HG02588 (cell line): ENCODE results near the gene TM9SF1.

ENCODE experiments used
- ATAC-seq: cut with Tn5 transposase; IDR thresholded peaks from one replicate; pipeline ENCODE4 v1.9.1; 2021; ENCODE audit warnings: mild to moderate bottlenecking, moderate library complexity; ENCODE audit not compliant: unreplicated experiment

TM9SF1 gene

GRCh38 chr14:24156840-24157239 lies 38.4 kb downstream of the TM9SF1 start:
- no peak for ATAC-seq

- ATAC-seq, result no peak
Measured at GRCh38 chr14:24155100-24155499, 40.1 kb downstream of the TM9SF1 start.

- no peak for ATAC-seq
Measured at GRCh38 chr14:24151404-24152080, 43.7 kb downstream of the TM9SF1 start.

- ATAC-seq, result no peak
Measured at GRCh38 chr14:24150993-24151392, 44.2 kb downstream of the TM9SF1 start.

GRCh38 chr14:24150567-24150966 lies 44.7 kb downstream of the TM9SF1 start:
- no peak for ATAC-seq

GRCh38 chr14:24150061-24150460 lies 45.2 kb downstream of the TM9SF1 start:
- ATAC-seq, result no peak

GRCh38 chr14:24149302-24149969 lies 45.8 kb downstream of the TM9SF1 start:
- no peak for ATAC-seq

GRCh38 chr14:24147761-24148428 lies 47.3 kb downstream of the TM9SF1 start:
- no peak for ATAC-seq

- peak; percentile 80 for ATAC-seq
Measured at GRCh38 chr14:24146978-24147760, 48.1 kb downstream of the TM9SF1 start, which contains the start of gene RNF31. Gene RNF31, plus strand, starts transcription at chr14:24147498. Its CDS starts 201 bp downstream, at chr14:24147699.

- ATAC-seq, result peak; percentile 47
Measured at GRCh38 chr14:24146453-24146977, 48.7 kb downstream of the TM9SF1 start, which contains the start of gene PSME2. Gene PSME2, minus strand, starts transcription at chr14:24146610. Its CDS starts 29 bp downstream, at chr14:24146581.

GRCh38 chr14:24145690-24146452 lies 49.4 kb downstream of the TM9SF1 start:
- ATAC-seq, result no peak

GRCh38 chr14:24145219-24145618 lies 50.0 kb downstream of the TM9SF1 start:
- no peak for ATAC-seq

- ATAC-seq, result no peak
Measured at GRCh38 chr14:24144451-24144850, 50.8 kb downstream of the TM9SF1 start.

- ATAC-seq, result no peak
Measured at GRCh38 chr14:24143511-24143910, 51.7 kb downstream of the TM9SF1 start.

- ATAC-seq, result peak; percentile 82
Measured at GRCh38 chr14:24141097-24141880, 54.0 kb downstream of the TM9SF1 start, which contains the start of gene EMC9. Gene EMC9, minus strand, starts transcription at chr14:24141591. Its CDS starts 287 bp downstream, at chr14:24141304.

GRCh38 chr14:24139272-24139934 lies 55.8 kb downstream of the TM9SF1 start:
- ATAC-seq, result no peak
